ENCODE data around the gene FRMD4A.

Gene FRMD4A

GRCh38 chr10:13652860-13653259 lies 677.9 kb downstream of the FRMD4A start:
- TF ChIP-seq CTCF (IDR thresholded peaks at IDR 0.05; ENCODE audit: low read depth, low read length), result no peak
- TF ChIP-seq POLR2A (IDR thresholded peaks at IDR 0.05; ENCODE audit: extremely low read depth, insufficient read length), result no peak
- no peak for TF ChIP-seq MAX (IDR thresholded peaks at IDR 0.05; ENCODE audit: low read depth, low read length)
- TF ChIP-seq MYC (IDR thresholded peaks at IDR 0.05; ENCODE audit: low read depth, low read length), result no peak
- no peak for DNase-seq (ENCODE audit: low read depth)

GRCh38 chr10:13651969-13652720 lies 678.6 kb downstream of the FRMD4A start:
- no peak for DNase-seq (ENCODE audit: low read depth)
- no peak for TF ChIP-seq POLR2A (IDR thresholded peaks at IDR 0.05; ENCODE audit: extremely low read depth, insufficient read length)
- no peak for TF ChIP-seq CTCF (IDR thresholded peaks at IDR 0.05; ENCODE audit: low read depth, low read length)
- TF ChIP-seq MAX (IDR thresholded peaks at IDR 0.05; ENCODE audit: low read depth, low read length), result no peak
- no peak for TF ChIP-seq MYC (IDR thresholded peaks at IDR 0.05; ENCODE audit: low read depth, low read length)
- H3K4me3 ChIP-seq (ENCODE audit: low read depth, low read length), result no peak overlapping the region

More at GRCh38 chr10:13652860-13653259, 677.9 kb downstream of the FRMD4A start:
- H3K4me3 ChIP-seq (ENCODE audit: low read depth, low read length), result no peak overlapping the region

- no peak for DNase-seq (ENCODE audit: low read depth)
- H3K4me3 ChIP-seq (ENCODE audit: low read depth, low read length), result no peak overlapping the region
- TF ChIP-seq MAX (IDR thresholded peaks at IDR 0.05; ENCODE audit: low read depth, low read length) (no peak), MYC (IDR thresholded peaks at IDR 0.05; ENCODE audit: low read depth, low read length) (no peak), CTCF (IDR thresholded peaks at IDR 0.05; ENCODE audit: low read depth, low read length) (no peak), POLR2A (IDR thresholded peaks at IDR 0.05; ENCODE audit: extremely low read depth, insufficient read length) (no peak)
Measured at GRCh38 chr10:13650961-13651360, 679.8 kb downstream of the FRMD4A start.

GRCh38 chr10:13649844-13650520 lies 680.7 kb downstream of the FRMD4A start:
- DNase-seq (ENCODE audit: low read depth), result no peak
- H3K4me3 ChIP-seq (ENCODE audit: low read depth, low read length), result no peak overlapping the region
- no peak for TF ChIP-seq MYC (IDR thresholded peaks at IDR 0.05; ENCODE audit: low read depth, low read length)
- TF ChIP-seq POLR2A (IDR thresholded peaks at IDR 0.05; ENCODE audit: extremely low read depth, insufficient read length), result no peak
- no peak for TF ChIP-seq MAX (IDR thresholded peaks at IDR 0.05; ENCODE audit: low read depth, low read length)
- no peak for TF ChIP-seq CTCF (IDR thresholded peaks at IDR 0.05; ENCODE audit: low read depth, low read length)

GRCh38 chr10:13648425-13648824 lies 682.3 kb downstream of the FRMD4A start:
- H3K4me3 ChIP-seq (ENCODE audit: low read depth, low read length), result no peak overlapping the region
- no peak for DNase-seq (ENCODE audit: low read depth)
- TF ChIP-seq MAX (IDR thresholded peaks at IDR 0.05; ENCODE audit: low read depth, low read length) (no peak), CTCF (IDR thresholded peaks at IDR 0.05; ENCODE audit: low read depth, low read length) (no peak), MYC (IDR thresholded peaks at IDR 0.05; ENCODE audit: low read depth, low read length) (no peak), POLR2A (IDR thresholded peaks at IDR 0.05; ENCODE audit: extremely low read depth, insufficient read length) (no peak)

Measured in NB4 (cell line).